NK-92 treated with Interleukin-12 subunit alpha and Interleukin-12 subunit beta, amount 100 ng/mL, for 24 hours (cell line): ENCODE results near the gene SH3TC1.

Source experiments
- DNase-seq: peaks from one replicate; lab custom pipeline; 2025; lab: John Stamatoyannopoulos, UW

SH3TC1 gene

DNA sequence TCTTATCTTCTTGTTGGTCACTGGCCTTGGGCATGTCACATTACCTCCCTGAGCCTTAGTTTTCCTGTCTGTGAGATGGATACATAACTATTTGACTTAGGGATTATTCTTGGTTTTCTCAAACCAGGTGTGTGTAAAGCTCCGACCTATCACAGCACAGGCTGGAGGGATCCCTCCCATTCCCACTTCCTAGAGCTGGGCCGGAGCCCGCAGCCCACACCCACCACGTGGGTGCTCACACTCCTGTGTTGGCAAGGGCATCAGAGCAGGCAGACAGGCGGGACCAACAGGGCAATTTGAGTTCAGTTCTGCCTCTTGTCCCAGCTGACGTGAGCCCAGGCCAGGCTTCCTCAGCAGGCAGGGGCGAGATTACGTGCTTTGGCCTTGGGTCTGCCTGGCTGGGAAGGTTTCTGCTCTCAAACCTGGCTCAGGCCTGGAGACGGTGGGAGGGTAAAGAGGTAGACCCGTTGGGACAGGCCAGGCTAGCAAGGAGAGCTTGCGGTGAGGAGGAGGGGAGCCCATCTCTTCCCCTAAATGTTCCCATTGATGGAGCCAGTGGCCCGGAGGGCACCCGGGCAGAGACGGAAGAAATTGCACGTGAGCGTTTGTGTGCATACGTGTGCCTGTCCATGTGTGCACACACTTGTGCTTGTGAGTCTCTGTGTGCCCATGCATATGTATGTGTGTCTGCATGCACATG, 734 bp upstream of the SH3TC1 start:
- no peak for DNase-seq

DNA sequence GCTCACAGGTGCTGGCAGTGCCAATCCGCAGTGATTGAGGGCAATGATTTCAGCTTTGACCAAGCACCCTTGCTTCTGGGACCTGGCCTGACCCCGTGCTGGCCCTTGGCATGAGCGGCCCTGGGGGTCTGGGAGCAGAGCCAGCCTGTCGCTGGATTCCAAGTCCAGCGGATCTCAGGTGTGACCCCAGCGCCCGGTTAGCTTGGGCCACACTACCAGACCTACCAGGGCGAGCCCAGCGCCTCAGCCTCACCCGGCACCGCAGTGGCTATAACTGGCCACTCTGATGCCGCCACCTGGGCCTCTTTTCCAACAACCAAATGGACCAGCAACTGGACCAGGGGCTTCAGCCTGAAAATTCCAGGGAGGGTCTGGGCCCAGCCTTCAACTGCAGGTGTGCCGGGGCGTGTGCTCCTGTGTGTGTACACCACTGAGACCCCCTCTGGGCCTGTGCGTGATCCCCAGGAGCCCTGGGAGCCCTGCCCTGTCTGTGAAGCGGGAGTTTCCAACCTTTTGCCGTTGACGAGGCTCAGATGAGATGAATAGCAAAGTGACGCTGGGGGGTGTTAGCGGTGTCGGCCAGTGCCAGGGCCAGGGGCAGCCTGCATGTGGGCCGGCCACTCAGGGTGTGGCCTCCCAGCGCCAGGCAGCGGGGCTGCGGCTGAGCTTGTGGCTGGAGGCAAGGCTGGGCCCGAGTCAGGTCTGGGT, 658 bp downstream of the SH3TC1 start:
- no peak for DNase-seq

DNA sequence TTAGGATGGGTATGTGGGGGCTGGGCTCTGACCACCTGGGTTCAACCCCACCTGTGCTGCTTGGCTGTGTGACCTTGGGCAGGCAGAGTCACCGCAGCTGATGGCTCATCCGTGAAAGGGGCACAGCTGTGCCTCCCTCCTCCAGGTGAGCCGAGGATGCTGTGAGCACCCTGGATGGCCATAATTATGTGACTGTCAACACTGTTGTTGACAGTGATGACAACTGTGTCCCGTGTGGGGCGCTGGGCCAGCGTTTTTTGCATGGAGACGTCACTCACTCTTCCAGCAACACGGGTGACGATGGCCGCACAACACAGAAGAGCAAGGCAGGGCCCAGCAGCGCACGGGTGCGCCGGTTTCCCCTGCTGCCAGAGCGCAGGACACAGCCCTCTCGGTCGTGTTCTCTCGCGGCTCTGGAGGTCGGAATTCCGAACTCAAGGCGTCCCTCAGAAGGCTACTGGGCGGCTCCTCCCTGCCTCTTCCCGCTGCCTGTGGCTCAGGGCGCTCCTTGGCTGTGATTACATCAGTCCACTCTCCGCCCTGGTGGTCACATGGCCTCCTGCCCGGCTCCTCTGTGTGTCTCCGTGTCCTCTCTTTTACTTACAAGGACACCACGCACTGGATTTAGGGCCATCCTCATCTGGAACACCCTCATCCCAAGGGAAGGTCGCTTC, 1.3 kb downstream of the SH3TC1 start:
- no peak for DNase-seq

DNA sequence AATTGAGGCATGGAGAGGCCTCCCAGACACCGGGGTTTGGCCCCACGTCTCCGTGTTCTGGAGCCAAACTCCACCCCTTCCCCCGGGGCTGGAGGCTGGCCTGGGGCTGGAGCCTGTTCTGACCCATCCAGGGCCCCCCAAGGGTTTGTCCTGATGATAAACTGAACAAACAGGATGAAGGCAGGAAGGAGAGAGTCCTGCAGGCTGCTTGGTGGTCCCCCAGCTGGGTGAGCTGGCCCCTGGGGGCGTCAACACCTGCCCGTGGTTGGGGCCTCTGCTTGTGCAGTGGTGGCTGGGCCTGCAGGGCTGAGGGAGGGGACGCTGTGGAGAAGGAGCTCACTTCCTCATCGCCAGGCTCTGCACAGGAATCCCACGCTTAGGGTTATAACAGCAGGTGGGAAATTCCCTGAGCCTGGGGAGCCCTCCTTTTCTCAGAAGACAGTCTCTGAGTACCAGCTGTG, 2.3 kb downstream of the SH3TC1 start:
- DNase-seq = no peak

DNA sequence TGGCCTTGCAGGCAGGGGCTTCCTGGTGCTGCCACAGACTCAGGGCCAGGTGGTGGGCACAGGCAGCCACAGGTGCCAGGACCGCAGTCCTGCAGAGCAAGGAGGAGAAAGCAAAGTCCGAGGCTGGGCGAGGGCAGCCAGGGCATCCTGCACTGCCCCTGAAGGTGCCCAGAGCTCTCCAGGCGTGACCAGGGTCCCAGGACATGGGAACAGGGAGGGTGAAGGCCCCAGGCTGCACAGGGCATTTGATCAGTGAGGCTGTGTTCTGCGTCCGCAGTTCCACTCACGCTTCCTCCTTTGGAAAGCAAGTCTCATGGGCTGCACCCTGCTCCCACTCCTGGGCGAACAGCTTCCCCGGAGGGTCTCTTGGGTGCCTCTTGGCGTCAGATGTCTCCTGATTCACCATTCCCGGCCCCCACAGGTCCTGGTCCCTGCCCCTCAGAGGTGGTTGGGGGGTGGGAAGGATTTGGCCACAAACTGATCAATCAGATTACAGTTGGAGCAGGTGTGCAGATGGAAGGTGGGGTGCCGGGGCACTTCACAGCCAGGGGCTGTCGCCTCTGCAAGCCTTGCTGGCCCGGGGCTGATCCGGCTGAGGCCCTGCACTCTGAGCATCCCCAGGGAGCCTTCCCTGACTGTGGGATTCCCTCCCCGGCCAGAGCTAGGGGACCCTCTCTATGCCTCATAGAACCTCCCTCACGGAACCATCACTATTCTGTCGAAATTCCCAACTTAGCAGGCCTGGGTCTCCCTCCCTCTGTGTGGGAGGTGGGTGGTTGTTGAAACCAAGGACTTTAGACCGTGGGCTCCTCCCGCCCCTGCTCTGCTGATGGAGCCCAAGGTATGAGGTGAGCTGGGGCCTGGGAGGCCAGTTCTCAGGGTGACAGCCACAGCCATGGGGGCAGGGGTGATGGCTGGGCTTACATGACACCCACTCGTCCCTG, 3.3 kb downstream of the SH3TC1 start:
- DNase-seq = no peak

DNA sequence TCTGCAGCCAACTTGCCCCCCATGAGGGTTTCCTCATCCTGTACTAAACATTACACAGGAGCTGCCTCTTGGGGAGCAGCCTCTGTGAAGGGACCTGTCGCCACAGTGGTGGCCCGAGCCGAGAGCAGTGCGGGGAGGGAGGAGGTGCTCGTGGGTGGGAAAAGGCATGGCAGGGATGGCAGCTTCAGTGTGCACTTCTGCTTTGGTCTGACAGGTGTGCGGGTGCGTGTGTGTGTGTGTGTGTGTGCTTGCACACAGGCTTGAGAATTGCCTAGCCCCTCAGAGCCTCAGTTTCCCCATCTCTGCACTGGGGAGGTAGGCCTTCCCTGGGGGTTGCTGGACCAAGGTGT, 3.9 kb downstream of the SH3TC1 start:
- no peak for DNase-seq

DNA sequence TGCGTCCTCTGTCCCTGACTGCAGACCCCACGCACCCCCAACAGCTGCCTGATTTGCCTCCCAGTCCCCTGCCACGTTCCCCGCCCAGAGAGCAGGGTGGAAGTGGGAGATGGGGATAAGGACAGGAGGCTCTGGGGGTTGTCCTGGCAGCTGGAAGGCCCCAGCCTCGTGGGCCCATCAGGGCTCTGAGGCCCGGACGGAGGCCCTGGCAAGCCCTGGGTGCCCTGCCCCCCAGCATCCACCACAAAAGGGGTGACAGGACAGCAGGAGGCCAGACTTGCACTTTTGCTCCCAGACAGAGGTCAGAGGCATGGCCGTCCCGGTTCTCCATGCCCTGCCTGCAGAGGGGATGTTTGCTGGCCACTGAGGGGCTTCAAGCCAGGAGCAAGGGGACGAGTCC, 4.7 kb downstream of the SH3TC1 start:
- no peak for DNase-seq

DNA sequence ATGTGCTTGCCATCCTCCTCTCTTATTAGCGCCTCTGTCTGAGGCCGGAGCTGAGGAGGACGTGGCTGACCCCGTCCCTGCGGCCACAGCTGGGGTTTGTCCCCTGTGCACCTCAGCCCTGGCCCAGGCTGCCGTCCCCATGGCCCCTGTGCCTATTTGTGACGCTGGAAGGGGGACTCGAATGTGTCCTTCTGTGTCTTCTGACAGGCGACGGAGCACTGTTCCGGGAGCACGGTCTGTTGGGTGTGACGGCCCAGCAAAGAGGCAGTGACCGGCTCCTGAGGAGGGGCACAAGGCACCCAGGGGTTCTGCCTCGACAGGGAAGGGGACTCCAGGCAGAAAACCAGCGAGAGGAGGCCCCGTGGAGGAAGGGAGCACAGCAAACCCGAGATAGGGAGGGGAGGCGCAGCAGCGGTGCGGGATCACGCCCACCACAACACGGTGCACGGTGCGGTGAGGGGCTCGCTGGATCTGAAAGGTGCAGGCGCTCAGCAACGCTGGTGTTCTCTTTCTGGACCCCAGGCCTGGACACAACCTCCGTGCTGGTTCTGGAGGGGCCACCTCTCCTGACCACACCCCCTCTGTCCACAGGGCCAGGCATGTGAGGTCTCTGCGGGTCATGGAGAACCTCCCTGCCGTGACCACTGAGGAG, 5.6 kb downstream of the SH3TC1 start:
- DNase-seq = no peak

DNA sequence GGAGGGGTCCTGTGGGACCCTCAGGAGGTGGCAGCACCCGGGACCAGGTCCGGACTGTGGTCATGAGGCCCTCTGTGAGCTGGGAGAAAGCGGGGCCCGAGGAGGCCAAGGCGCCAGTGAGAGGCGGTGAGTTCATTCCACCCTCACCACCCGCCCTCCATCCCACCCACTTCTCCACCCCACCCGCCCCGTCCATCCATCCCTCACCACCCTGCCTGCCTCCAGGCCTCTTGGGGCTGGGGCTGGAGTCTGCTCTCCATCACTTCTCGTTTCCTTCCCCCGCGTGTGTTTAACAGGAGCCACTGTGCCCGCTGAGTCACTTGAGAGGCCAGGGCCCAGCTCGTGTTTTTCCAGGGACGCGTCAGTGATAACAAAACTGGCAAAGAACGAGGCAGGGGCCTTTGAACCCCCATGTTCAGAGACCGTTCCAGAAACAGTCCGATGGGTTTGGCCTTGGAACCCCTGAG, 6.2 kb downstream of the SH3TC1 start:
- no peak for DNase-seq

DNA sequence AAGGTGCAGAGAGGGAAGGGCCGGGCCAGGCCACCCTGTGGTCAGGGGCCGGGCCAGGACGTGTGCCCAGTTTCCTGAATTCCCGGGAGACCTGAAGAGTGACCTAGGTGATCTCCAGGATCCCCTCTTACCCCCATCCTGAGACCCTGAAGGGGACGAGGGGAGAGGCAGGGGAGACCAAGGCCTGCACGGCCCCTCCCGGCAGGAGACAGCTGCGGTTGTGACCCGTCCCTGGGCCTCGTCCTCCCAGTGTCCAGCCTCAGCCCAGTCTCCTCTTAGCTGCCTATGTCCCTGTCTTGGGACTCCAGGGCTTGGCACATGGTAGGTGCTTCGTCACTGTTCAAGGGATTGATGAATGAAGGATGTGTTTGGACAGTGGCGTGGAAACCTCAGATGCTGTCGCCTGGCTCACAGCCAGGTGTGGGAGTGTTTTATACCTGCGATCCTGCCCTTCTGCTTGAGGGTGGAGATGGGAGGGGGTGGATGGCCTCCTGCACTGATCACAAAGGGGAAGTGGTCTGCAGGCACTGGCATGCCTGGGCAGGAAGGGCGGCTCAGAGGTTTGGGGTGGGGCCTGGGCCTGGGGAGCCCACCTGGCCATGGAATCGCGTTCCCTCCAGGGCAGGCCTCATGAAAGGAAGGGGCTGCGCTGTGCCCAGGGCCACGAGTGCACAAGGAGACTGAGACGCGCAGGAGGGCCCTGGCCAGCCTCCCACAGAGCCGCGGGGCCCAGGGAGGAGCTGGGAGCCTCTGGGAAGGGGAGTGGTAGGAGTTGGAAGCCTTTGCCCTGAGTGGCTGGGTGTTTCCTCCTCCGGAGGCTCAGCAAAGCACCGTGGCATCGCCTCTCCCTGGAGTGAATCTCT, 6.9 kb downstream of the SH3TC1 start:
- no peak for DNase-seq

DNA sequence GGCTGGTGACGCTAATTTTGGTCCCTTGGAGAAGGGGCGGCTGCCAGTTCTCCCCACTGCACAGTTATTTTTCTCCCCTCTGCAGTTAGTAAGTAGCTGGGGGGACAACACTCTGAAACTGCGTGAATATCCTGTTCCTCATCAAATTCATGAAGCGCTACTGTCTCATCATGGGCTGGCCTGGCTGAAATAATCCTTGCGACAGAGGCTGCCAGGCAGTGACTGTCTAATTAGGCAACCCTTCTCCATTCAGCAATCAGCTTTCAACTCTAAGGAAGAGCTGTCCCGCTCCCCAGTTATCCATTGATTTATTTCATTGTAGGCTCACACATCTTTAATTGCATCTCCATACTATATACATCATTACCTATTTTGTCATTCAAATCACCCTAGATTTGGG, 8.2 kb downstream of the SH3TC1 start:
- DNase-seq = no peak

DNA sequence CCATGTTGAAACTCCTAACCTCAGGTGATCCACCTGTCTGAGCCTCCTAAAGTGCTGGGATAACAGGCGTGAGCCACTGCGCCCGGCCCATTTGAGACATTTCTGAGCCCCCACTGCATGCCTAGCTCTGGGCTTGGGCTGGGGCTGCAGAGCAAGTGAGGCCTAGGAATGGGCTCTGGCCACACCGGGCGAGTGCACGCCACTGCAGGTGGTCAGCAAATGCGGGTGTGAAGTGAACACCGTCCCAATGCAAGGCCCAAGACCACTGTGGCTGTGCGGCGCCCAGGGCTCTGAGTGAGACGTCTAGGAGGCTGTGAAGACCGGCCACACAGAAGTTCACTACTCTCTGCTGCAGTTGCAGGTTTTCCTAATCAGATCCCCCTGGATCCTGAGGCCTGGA, 9.5 kb downstream of the SH3TC1 start:
- DNase-seq = no peak

DNA sequence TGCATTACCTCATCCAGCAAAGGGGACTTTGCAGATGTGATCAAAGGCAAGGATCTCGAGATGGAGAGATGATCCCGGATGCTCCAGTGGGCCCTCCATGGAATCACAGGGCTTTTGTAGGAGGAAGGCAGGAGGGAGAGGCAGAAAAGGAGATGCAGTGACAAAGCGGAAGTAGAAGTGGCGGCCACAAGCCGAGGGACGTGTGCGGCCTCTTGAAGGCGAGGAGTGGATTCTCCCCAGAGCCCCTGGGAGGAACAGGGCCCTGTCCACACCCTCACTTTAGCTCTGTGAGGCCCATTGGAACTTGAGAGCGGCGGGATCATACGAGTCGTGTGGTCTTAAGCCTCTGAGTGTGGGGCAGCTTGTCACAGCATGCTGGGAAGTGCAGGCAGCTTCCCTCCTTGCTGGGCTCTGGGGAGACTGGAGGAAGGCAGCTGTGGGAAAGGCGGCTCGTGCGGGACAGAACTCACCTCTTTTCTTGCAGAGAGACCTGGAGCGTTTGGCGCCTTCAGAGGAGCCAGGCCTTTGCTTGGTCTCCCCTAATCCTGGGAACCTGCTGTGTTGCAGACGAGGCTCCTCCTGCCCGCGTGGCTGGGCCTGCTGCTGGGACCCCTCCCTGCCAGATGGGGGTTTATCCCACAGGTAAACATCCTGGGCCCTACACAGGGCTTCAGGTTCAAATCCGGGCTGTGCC, 10.2 kb downstream of the SH3TC1 start:
- DNase-seq = no peak

DNA sequence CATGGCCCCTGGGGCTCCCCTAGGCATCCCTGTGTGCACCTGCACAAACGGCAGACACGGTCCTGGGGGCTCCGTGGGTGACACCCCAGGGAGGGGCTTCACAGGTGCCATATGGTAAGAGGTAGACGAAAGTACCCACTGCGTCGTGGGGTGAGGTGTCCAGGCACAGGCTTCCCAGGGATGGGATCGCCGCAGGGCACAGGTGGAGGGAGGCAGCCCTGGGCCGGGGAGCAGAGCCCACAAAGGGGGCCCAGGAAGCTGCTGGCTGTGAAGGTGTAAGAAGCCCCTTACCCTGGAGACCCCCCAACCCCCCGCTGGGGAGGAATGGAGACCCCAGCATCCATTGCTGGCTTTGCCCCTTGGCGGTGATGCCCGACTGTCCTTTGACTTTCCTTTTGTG, 10.9 kb downstream of the SH3TC1 start:
- DNase-seq = no peak

DNA sequence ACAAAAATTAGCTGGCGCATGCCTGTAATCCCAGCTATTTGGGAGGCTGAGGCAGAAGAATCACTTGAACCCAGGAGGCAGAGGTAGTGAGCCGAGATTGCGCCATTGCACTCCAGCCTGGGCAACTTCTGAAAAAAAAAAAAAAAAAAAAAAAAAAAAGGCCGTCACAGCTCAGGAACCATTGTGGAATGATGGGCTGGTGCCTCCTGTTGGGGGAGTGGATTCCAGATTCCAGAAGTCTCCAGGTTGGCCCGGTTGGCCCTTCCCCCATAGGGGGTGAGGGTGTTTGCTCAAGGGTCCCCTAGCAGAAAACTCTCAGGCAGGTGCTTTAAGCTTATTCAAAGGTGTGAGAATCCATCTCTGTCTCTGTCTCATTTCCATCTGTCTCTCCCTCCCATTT, 11.5 kb downstream of the SH3TC1 start:
- DNase-seq = no peak

DNA sequence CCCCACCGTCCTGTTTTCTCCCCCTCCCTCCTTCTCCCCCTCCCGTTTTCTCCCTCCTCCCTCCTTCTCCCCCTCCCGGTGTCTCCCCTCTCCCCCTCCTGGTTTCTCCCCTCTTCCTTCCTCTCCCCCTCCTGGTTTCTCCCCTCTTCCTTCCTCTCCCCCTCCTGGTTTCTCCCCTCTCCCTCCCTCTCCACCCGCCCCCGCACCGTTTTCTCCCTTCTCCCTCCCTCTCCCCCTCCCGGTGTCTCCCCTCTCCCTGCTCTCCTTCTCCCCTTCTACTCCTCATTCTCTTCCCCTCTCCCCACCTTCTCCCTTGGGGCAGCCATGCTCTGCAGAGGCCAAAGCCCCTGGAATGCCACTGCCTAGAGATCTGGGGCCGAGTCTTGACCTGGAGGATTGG, 12.2 kb downstream of the SH3TC1 start:
- no peak for DNase-seq

DNA sequence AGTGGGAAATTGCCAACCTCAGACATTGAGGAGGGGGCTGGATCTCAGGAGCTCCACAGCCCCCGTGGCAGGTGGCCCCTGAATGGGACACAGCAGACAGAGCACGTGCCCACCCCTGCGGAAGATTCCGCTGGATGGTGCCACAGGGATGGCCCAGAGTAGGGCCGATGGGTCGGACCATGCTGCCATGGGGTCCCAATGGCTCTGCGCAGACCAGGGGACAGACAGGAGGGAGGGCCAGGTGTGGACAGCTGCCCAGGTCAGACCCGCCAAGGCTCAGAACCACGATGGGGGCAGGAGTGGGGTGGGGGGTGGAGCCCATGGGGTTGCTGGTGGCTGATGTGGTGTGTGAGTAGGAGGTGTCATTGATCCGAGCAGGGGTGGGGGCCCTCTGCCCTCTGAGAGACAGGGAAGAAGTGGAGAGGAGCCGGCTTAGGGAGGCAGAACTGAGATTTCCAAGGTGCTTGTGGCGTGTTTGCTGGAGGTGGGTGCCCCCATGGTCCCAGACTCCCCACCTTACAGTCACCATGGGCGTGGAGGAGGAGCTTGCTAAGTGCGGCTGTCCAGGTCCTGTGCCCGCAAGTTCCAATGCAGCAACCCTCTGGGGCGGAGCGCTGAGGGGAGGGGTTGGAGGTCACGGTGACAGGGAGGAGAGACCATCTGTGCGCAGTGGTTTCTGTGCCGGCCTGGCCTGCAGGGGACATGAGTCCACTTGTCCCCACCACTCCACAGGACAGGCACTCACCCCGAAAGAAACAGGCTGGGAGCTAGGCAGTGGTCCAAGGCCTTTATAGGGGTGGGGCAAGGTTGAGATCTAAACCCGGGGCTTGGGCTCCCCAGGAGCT, 12.9 kb downstream of the SH3TC1 start:
- DNase-seq = no peak

DNA sequence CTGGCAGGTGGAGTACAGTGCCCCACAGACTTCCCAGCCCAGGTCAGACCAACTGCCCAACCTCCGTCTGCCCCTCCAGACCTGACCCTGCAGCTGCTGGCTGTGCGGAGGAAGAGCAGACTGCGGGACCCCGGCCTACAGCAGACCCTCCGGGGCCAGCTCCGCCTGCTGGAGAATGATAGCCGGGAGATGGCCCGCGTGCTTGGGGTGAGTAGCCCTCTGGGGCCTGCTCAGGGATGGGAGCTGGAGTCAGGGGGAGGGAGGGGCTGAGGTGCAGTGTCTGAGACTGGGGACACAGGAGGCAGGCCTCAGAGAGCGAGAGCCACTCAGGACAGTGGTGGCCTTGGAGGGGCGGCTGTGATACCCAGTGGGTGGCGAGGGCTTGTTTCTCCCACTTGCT, 13.5 kb downstream of the SH3TC1 start:
- DNase-seq = no peak

DNA sequence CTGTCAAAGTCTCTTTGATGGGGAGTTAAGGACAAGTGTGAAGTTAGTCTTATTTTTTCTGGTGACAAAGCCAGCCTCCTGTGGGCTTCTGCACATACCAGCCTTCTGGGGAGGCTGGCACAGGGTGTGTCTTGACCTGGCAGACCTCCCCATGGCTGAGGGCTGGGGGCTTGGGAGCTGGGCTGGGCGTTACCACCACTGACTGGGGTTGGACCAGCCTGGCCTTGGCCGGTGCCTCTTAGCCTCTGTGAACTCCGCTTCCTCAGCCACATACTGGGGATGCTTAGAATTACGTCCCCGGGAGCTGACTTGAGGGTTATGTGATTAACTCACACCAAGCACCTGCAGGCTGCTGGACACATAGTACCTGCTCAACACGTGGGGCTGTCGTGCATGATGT, 14.0 kb downstream of the SH3TC1 start:
- no peak for DNase-seq
